Fibroblast of the conjunctiva (primary cell): Measurements from ENCODE around the gene FTL.

Experiments
- DNase-seq: peaks from one replicate; pipeline ENCODE4 v3.0.0-alpha.2; 2010; ENCODE audit warnings: low read depth

Gene FTL

GRCh38 chr19:48991873-48992580 is 26.9 kb downstream of the FTL start:
- DNase-seq = peak; percentile 75

GRCh38 chr19:48992581-48993174 is 27.6 kb downstream of the FTL start:
- no peak for DNase-seq

- peak; percentile 99 for DNase-seq
Observed at GRCh38 chr19:48993175-48994034, 28.3 kb downstream of the FTL start, which contains the start of the genes GYS1 and RUVBL2. Gene GYS1 (minus strand): TSS chr19:48993309. CDS start chr19:48993112, 197 bp downstream. Gene RUVBL2 (plus strand): TSS chr19:48993887. CDS start chr19:48993912, 25 bp downstream.

GRCh38 chr19:48994035-48994386 is 28.9 kb downstream of the FTL start:
- DNase-seq = no peak

DNA sequence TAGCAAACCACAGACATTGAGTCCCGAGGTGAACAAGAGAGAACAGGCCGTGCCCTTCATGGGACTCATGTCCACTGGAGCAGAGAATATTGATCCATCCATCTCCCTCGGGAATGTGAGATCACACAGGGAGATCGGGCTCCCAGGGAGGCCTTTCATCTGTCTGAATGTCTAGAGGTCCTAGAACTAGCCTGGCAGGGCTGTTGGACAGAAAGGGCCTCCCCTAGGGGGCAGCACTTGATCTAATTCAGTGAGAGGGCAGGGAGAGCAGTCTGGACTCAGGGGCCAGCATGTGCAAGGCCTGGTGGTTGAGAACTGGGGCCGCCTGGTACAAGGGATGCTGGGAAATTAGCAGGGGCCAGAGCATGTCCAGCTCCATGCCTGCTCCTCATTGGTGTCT is 32.9 kb downstream of the FTL start:
- DNase-seq = peak; percentile 24

- peak; percentile 48 for DNase-seq
Observed at GRCh38 chr19:48999481-49000325, 34.6 kb downstream of the FTL start.

DNA sequence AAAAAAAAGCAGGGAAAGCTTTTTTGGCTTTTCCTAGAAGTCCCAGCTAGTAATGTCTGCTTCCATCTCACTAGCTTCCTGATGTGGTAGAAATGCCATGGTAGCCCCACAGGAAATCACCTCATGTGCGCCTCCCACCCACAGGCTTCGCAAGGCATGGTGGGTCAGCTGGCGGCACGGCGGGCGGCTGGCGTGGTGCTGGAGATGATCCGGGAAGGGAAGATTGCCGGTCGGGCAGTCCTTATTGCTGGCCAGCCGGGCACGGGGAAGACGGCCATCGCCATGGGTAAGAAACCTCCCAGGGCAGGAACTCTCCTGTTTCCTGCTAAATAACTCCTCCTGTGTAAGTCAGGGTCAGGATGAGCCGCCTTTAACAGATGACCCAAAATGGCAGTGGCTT is 39.0 kb downstream of the FTL start:
- DNase-seq = no peak

DNA sequence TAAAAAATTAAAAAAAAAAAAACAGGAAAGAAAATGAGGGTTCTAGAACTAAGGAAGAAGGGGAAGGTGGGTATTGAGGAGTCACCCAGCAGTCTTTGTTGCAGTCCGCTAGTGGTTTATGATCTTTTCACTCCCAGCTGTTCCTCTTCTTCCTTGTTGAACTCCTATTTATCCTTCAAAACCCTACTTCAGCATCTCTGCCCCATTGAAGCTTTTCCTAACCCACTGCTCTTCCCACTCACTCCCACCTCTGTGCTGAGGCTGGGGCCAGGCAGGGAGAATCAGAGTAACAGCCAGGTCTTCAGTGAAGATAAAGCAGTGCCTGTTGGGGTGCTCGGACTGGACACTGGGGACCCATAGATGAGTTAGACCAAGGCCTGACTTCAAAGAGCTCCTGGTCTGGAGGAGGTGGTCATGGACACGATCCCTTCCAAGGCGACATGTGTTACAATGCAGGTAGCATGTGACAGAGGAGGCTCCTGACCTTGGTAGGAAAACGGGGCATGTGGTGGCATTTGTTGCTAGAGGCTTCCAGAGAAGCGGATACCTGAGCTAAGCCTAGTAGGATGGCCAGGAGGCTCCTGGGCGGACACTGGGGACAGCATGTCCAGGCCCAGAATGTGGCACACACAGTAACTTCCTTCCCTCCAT is 40.0 kb downstream of the FTL start:
- DNase-seq = no peak

DNA sequence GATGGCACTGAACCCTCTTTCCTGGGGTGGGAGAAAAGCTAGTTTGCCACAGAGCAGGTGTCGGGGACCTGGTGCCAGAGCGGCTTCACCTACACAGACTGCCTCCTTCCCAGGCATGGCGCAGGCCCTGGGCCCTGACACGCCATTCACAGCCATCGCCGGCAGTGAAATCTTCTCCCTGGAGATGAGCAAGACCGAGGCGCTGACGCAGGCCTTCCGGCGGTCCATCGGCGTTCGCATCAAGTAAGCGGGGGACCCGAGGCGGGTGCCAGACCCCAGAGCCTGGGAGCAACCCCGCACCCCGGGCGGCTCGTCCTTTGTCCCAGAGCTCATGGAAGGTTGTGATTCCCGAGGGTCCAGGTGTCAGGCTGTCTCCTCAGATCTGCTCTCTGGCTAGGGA is 41.8 kb downstream of the FTL start:
- no peak for DNase-seq

DNA sequence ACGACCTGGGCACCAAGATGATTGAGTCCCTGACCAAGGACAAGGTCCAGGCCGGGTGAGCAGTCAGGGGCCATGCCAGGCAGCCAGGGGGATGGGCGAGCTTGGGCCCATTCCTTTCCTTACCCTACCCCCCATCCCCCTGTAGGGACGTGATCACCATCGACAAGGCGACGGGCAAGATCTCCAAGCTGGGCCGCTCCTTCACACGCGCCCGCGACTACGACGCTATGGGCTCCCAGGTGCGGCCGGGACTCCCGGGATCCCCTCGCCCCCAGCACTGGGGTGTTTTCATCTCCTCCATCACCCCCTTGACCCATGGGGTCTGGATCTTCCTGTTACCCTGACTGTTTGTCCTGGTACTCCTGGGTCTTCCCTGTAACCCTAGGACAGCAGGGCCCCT is 44.7 kb downstream of the FTL start:
- DNase-seq = no peak

- no peak for DNase-seq
Observed at GRCh38 chr19:49010453-49010852, 45.3 kb downstream of the FTL start.

GRCh38 chr19:49011194-49011593 is 46.1 kb downstream of the FTL start:
- DNase-seq = no peak

- DNase-seq = no peak
Observed at GRCh38 chr19:49014123-49014869, 49.2 kb downstream of the FTL start.

DNA sequence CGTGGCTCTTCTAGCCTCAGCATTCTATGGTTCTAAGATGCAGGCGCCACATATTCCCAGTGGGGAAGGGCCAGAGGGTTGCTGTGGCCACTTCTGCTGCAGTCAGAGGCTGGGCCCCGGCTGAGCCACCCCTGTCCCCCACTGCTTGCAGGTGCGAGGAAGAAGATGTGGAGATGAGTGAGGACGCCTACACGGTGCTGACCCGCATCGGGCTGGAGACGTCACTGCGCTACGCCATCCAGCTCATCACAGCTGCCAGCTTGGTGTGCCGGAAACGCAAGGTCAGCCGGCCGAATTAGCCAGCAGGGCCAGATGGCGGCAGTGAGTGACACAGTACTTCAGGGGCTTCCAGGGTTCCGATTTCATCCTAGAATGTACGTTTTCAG is 49.8 kb downstream of the FTL start:
- no peak for DNase-seq

- DNase-seq = no peak
Observed at GRCh38 chr19:49016067-49016839, 51.1 kb downstream of the FTL start.
